B cell (primary cell): ENCODE measurements around the gene PLAC1. TPM values are rescaled to one million over a fixed set of nuclear protein-coding genes. Genes with fewer than 3 reads are reported as not detected.

Experiments
- ATAC-seq: fragments of 200-7000 bp; cut with Tn5 transposase; one replicate; pipeline ENCODE4 v1.10.0; 2021; ENCODE audit warnings: low read depth, mild to moderate bottlenecking, moderate number of reproducible peaks, moderate library complexity
- CTCF ChIA-PET: fragments of 350-600 bp; sonication (Branson Sonifier 250); formaldehyde crosslinking; loops from one replicate; lab custom pipeline; 2021; ENCODE audit warnings: antibody characterized with exemption, inconsistent platforms; lab: Charles Lee
- POLR2A ChIA-PET: fragments of 350-600 bp; sonication (Branson Sonifier 250); formaldehyde crosslinking; loops from one replicate; lab custom pipeline; 2021; ENCODE audit warnings: antibody characterized with exemption; lab: Charles Lee
- DNase-seq: peaks from one replicate; pipeline ENCODE4 v3.0.0; 2013
- H2AFZ ChIP-seq: 2 replicates; pipeline ENCODE4 v1.6.1; 2012; ENCODE audit warnings: mild to moderate bottlenecking, low read depth, low read length; ENCODE audit not compliant: insufficient read depth, poor library complexity, severe bottlenecking
- H3K27ac ChIP-seq, 2 donors: 1 replicate in 1 of 2; 2 replicates in 1 of 2; pipeline ENCODE4 v1.5.1; 2012 to 2013; ENCODE audit warnings: low read length in 2 of 2, mild to moderate bottlenecking in 2 of 2, moderate library complexity in 1 of 2
- H3K27me3 ChIP-seq, 4 experiments: fragments of 200-600 bp in 1 of 4; sonication (generic) in 1 of 4; replicated peaks in 1 of 4; 1 replicate in 2 of 4; 2 replicates in 2 of 4; pipeline versions ENCODE4 v1.6.1 to v1.7.0; 2013 to 2016; ENCODE audit warnings: low read length in 3 of 4, mild to moderate bottlenecking in 2 of 4, mixed read lengths in 1 of 4, moderate library complexity in 1 of 4; ENCODE audit not compliant: insufficient read depth in 4 of 4, control insufficient read depth in 3 of 4; ENCODE audit errors: control extremely low read depth in 1 of 4
- H3K36me3 ChIP-seq, 2 experiments: replicated peaks in 1 of 2; 1 replicate in 1 of 2; 2 replicates in 1 of 2; pipeline versions ENCODE4 v1.6.1 to v1.7.1; 2013; ENCODE audit warnings: low read length in 1 of 2; ENCODE audit not compliant: insufficient read depth in 2 of 2, control insufficient read depth in 1 of 2; ENCODE audit errors: control extremely low read depth in 1 of 2, extremely low read depth in 1 of 2
- H3K4me1 ChIP-seq, 2 donors: fragments of 200-600 bp in 1 of 2; sonication (generic) in 1 of 2; 1 replicate in 1 of 2; 2 replicates in 1 of 2; pipeline versions ENCODE4 v1.5.1 to v1.6.1; 2013 to 2017; ENCODE audit warnings: low read length in 2 of 2; ENCODE audit not compliant: control insufficient read depth in 2 of 2, insufficient read depth in 2 of 2
- H3K4me2 ChIP-seq: replicated peaks from 2 replicates; pipeline ENCODE3; 2012; ENCODE audit warnings: mild to moderate bottlenecking, low read depth, low read length; ENCODE audit not compliant: poor library complexity, severe bottlenecking
- H3K4me3 ChIP-seq, 5 experiments: fragments of 200-600 bp in 1 of 5; sonication (generic) in 1 of 5; 1 replicate in 3 of 5; 2 replicates in 2 of 5; pipeline versions ENCODE4 v1.5.1 to v1.7.0; 2011 to 2016; ENCODE audit warnings: low read length in 4 of 5, mild to moderate bottlenecking in 4 of 5, low read depth in 2 of 5, control low read depth in 1 of 5, moderate library complexity in 1 of 5; ENCODE audit not compliant: insufficient read depth in 1 of 5; ENCODE audit errors: control extremely low read depth in 1 of 5, extremely low read depth in 1 of 5
- H3K79me2 ChIP-seq: fragments of 200-600 bp; sonication (generic); one replicate; pipeline ENCODE4 v1.6.0; 2016; ENCODE audit warnings: low read length; ENCODE audit not compliant: control insufficient read depth, insufficient read depth
- H3K9ac ChIP-seq: fragments of 200-600 bp; sonication (generic); 2 replicates; pipeline ENCODE4 v1.6.1; 2017; ENCODE audit warnings: mild to moderate bottlenecking, low read length, moderate library complexity
- H3K9me3 ChIP-seq, 3 donors: one replicate each; pipeline versions ENCODE4 v1.6.1 to v1.7.1; 2013; ENCODE audit warnings: low read length in 2 of 3; ENCODE audit not compliant: control insufficient read depth in 2 of 3, insufficient read depth in 1 of 3; ENCODE audit errors: control extremely low read depth in 1 of 3
- H4K20me1 ChIP-seq: 2 replicates; pipeline ENCODE4 v1.6.0; 2012; ENCODE audit warnings: mild to moderate bottlenecking, low read length; ENCODE audit not compliant: insufficient read depth, control insufficient read depth, poor library complexity, severe bottlenecking
- H3K27ac Mint-ChIP-seq: one replicate; pipeline ENCODE4 v1.8.0; 2021; ENCODE audit warnings: mixed read lengths
- H3K27me3 Mint-ChIP-seq: one replicate; pipeline ENCODE4 v1.8.0; 2021; ENCODE audit warnings: mixed read lengths
- H3K4me1 Mint-ChIP-seq: one replicate; pipeline ENCODE4 v1.8.0; 2021; ENCODE audit warnings: mixed read lengths
- H3K4me3 Mint-ChIP-seq: one replicate; pipeline ENCODE4 v1.8.0; 2021; ENCODE audit warnings: mixed read lengths
- H3K9me3 Mint-ChIP-seq: one replicate; pipeline ENCODE4 v1.8.0; 2022; ENCODE audit warnings: mixed read lengths; ENCODE audit not compliant: insufficient read depth
- CTCF ChIP-seq: fragments of 200-600 bp; IDR thresholded peaks from one replicate; pipeline ENCODE4 v1.8.0; 2022; ENCODE audit warnings: antibody characterized with exemption, mild to moderate bottlenecking
- EZH2 ChIP-seq: IDR thresholded peaks from 2 replicates; pipeline ENCODE4 v1.6.1; 2012; ENCODE audit warnings: borderline replicate concordance, low read depth, mild to moderate bottlenecking, moderate library complexity, low read length; ENCODE audit not compliant: insufficient read depth, poor library complexity, severe bottlenecking
- WGBS: methylation state at CpG from one replicate; pipeline ENCODE4 v1.1.5; 2013; ENCODE audit warnings: missing lambda C conversion rate; ENCODE audit not compliant: insufficient coverage; 5-methylcytosine and 5-hydroxymethylcytosine counted together
- intact Hi-C: fragments of 100-400 bp; cut with micrococcal nuclease; formaldehyde crosslinking; loops from one replicate; pipeline ENCODE4 v1.10.0; 2022
- polyA plus RNA-seq: library from polyadenylated mRNA; depleted of rRNA; stranded (reverse); fragments of >200 nt; gene quantifications from 2 replicates; pipeline ENCODE4 v1.2.3, GENCODE V29; 2012
- total RNA-seq, 2 donors: library from RNA; stranded (reverse); fragments of 120-200 nt in 1 of 2; gene quantifications; 1 replicate in 1 of 2; 2 replicates in 1 of 2; pipeline versions ENCODE4 v1.2.3 to v1.2.4, GENCODE V29; 2013 to 2022

PLAC1 gene
- total and polyA plus RNA-seq, 2 donors (not counting 1 experiment from before 2014, with no cell fraction given): not detected

DNA sequence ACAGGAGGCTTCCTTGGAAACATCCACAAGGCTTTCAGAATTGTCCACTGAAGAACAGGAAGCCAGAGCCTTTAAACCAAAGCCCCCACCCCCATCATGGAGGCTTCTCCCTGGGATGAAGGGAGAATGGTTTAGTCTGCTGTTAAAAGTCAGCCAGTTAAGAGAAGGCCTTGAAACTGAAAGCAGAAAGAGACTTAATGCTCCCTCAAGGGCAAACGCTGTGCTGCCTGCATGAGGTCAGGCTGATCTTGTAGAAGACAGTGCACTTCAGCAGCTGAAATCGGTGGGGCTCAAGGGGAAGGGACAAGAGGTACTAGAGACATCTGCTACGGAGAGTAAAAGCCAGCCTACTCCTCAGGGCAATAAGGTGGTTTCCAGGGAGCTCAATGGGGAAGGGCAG, 129.3 kb downstream of the PLAC1 start:
- H3K27ac ChIP-seq: no peak overlapping the region
- H3K4me3 ChIP-seq: no peak overlapping the region
- DNase-seq: no peak
- no peak overlapping the region for H3K27ac Mint-ChIP-seq
- intact Hi-C loops: no loop called here
- POLR2A ChIA-PET: no interaction called here
- no peaks in the 10 kb centered on the region for H3K36me3 ChIP-seq
- H3K4me3 Mint-ChIP-seq: no peak overlapping the region
- no peaks in the 10 kb centered on the region for H3K4me1 ChIP-seq
- 74% methylated on average over 2 of the region's 3 CpGs for WGBS
- no peak overlapping the region for H3K4me2 ChIP-seq
- no peaks in the 10 kb centered on the region for H4K20me1 ChIP-seq
- H3K9me3 ChIP-seq: no peaks in the 10 kb centered on the region
- no peaks in the 10 kb centered on the region for H3K27me3 ChIP-seq
- H2AFZ ChIP-seq: no peak overlapping the region
- H3K79me2 ChIP-seq: no peaks in the 10 kb centered on the region
- H3K4me1 Mint-ChIP-seq: no peaks in the 10 kb centered on the region
- no peak overlapping the region for H3K9ac ChIP-seq
- CTCF ChIA-PET: no interaction called here
- TF ChIP-seq EZH2: no peak
- TF ChIP-seq CTCF: no peak
- no peak for ATAC-seq
- peaks cover 4% of the 10 kb centered on the region for H3K27me3 Mint-ChIP-seq
- H3K9me3 Mint-ChIP-seq: no peaks in the 10 kb centered on the region

- ChIA-PET CTCF (no interaction called here), POLR2A (no interaction called here)
- no peaks in the 10 kb centered on the region for H3K36me3 ChIP-seq
- no peaks in the 10 kb centered on the region for H3K9me3 ChIP-seq
- no peak for ATAC-seq
- no peaks in the 10 kb centered on the region for H3K27me3 ChIP-seq
- H3K4me2 ChIP-seq: no peak overlapping the region
- no peak overlapping the region for H3K4me3 ChIP-seq
- H3K4me3 Mint-ChIP-seq: no peak overlapping the region
- no peak overlapping the region for H3K9ac ChIP-seq
- H4K20me1 ChIP-seq: no peaks in the 10 kb centered on the region
- no peaks in the 10 kb centered on the region for H3K79me2 ChIP-seq
- WGBS: 100% methylated on average over 1 of the region's 5 CpGs
- intact Hi-C loops: no loop called here
- DNase-seq: no peak
- H3K27ac ChIP-seq: no peak overlapping the region
- no peak overlapping the region for H3K27ac Mint-ChIP-seq
- H3K4me1 ChIP-seq: no peaks in the 10 kb centered on the region
- no peaks in the 10 kb centered on the region for H3K4me1 Mint-ChIP-seq
- no peaks in the 10 kb centered on the region for H3K9me3 Mint-ChIP-seq
- no peak for TF ChIP-seq CTCF
- TF ChIP-seq EZH2: no peak
- no peak overlapping the region for H2AFZ ChIP-seq
- no peaks in the 10 kb centered on the region for H3K27me3 Mint-ChIP-seq
Measured at GRCh38 chrX:134526399-134526798, 131.9 kb downstream of the PLAC1 start.
